Measurements from ENCODE around the gene SLAMF6. TPM values are rescaled to one million over a fixed set of nuclear protein-coding genes. Genes with fewer than 3 reads are reported as not detected.

The SLAMF6 gene
- total RNA-seq, 1 experiment from 2014 or later, result not detected

GRCh38 chr1:160540859-160541233 lies 17.8 kb upstream of the SLAMF6 start:
- ChIA-PET CTCF (no interaction called here), POLR2A (ENCODE audit: low non-redundant PET) (no interaction called here)
- Histone ChIP-seq H3K27ac (ENCODE audit: low read depth, low read length, poor library complexity, severe bottlenecking) (no peak overlapping the region), H3K9me3 (ENCODE audit: low read depth, low read length, poor library complexity, severe bottlenecking) (no peaks in the 10 kb centered on the region), H3K36me3 (ENCODE audit: insufficient read depth, low read length, poor library complexity, severe bottlenecking) (no peaks in the 10 kb centered on the region), H3K4me3 (ENCODE audit: low read depth, low read length, poor library complexity, severe bottlenecking) (no peak overlapping the region), H3K4me1 (ENCODE audit: insufficient read depth, low read length, poor library complexity, severe bottlenecking) (no peaks in the 10 kb centered on the region), H3K27me3 (replicated peaks; ENCODE audit: insufficient read depth, low read depth, low read length, poor library complexity) (no peaks in the 10 kb centered on the region)
- BruUV-seq (replicated peaks), result no TSS peak
- intact Hi-C loops (cut with micrococcal nuclease; ENCODE audit: unreplicated experiment), result loop anchor here (10.0 kb wide), 1 partner anchor 144 kb away; no protein-coding TSS in a partner anchor
- no peak for TF ChIP-seq EZH2 (IDR thresholded peaks at IDR 0.05; ENCODE audit: borderline replicate concordance, low read depth, low read length, poor library complexity, severe bottlenecking)
- no peak for TF ChIP-seq CTCF (conservative IDR thresholded peaks at IDR 0.05; ENCODE audit: low read depth, low read length)
- no peak for DNase-seq (ENCODE audit: low spot score)

- intact Hi-C loops (cut with micrococcal nuclease; ENCODE audit: unreplicated experiment), result loop anchor here (10.0 kb wide), 1 partner anchor 145 kb away; no protein-coding TSS in a partner anchor
- no TSS peak for BruUV-seq (replicated peaks)
- H3K27me3 ChIP-seq (replicated peaks; ENCODE audit: insufficient read depth, low read depth, low read length, poor library complexity), result no peaks in the 10 kb centered on the region
- no peak for TF ChIP-seq EZH2 (IDR thresholded peaks at IDR 0.05; ENCODE audit: borderline replicate concordance, low read depth, low read length, poor library complexity, severe bottlenecking)
- no peak for TF ChIP-seq CTCF (conservative IDR thresholded peaks at IDR 0.05; ENCODE audit: low read depth, low read length)
- no peaks in the 10 kb centered on the region for H3K4me1 ChIP-seq (ENCODE audit: insufficient read depth, low read length, poor library complexity, severe bottlenecking)
- H3K4me3 ChIP-seq (ENCODE audit: low read depth, low read length, poor library complexity, severe bottlenecking), result no peak overlapping the region
- POLR2A ChIA-PET (ENCODE audit: low non-redundant PET), result no interaction called here
- CTCF ChIA-PET, result no interaction called here
- DNase-seq (ENCODE audit: low spot score), result no peak
- H3K27ac ChIP-seq (ENCODE audit: low read depth, low read length, poor library complexity, severe bottlenecking), result no peak overlapping the region
- H3K36me3 ChIP-seq (ENCODE audit: insufficient read depth, low read length, poor library complexity, severe bottlenecking), result no peaks in the 10 kb centered on the region
- no peaks in the 10 kb centered on the region for H3K9me3 ChIP-seq (ENCODE audit: low read depth, low read length, poor library complexity, severe bottlenecking)
Observed at GRCh38 chr1:160539990-160540858, 17.2 kb upstream of the SLAMF6 start.

- CTCF ChIA-PET, result no interaction called here
- Histone ChIP-seq H3K4me3 (ENCODE audit: low read depth, low read length, poor library complexity, severe bottlenecking) (no peak overlapping the region), H3K27ac (ENCODE audit: low read depth, low read length, poor library complexity, severe bottlenecking) (no peak overlapping the region), H3K4me1 (ENCODE audit: insufficient read depth, low read length, poor library complexity, severe bottlenecking) (no peaks in the 10 kb centered on the region), H3K9me3 (ENCODE audit: low read depth, low read length, poor library complexity, severe bottlenecking) (peaks cover 2% of the 10 kb centered on the region), H3K27me3 (replicated peaks; ENCODE audit: insufficient read depth, low read depth, low read length, poor library complexity) (no peaks in the 10 kb centered on the region), H3K36me3 (ENCODE audit: insufficient read depth, low read length, poor library complexity, severe bottlenecking) (no peaks in the 10 kb centered on the region)
- BruUV-seq (replicated peaks), result no TSS peak
- intact Hi-C loops (cut with micrococcal nuclease; ENCODE audit: unreplicated experiment), result no loop called here
- no peak for DNase-seq (ENCODE audit: low spot score)
- POLR2A ChIA-PET (ENCODE audit: low non-redundant PET), result no interaction called here
- no peak for TF ChIP-seq EZH2 (IDR thresholded peaks at IDR 0.05; ENCODE audit: borderline replicate concordance, low read depth, low read length, poor library complexity, severe bottlenecking)
- no peak for TF ChIP-seq CTCF (conservative IDR thresholded peaks at IDR 0.05; ENCODE audit: low read depth, low read length)
Observed at GRCh38 chr1:160539684-160539989, 16.6 kb upstream of the SLAMF6 start.
